ENCODE measurements around the gene PACRG.

The PACRG gene

DNA sequence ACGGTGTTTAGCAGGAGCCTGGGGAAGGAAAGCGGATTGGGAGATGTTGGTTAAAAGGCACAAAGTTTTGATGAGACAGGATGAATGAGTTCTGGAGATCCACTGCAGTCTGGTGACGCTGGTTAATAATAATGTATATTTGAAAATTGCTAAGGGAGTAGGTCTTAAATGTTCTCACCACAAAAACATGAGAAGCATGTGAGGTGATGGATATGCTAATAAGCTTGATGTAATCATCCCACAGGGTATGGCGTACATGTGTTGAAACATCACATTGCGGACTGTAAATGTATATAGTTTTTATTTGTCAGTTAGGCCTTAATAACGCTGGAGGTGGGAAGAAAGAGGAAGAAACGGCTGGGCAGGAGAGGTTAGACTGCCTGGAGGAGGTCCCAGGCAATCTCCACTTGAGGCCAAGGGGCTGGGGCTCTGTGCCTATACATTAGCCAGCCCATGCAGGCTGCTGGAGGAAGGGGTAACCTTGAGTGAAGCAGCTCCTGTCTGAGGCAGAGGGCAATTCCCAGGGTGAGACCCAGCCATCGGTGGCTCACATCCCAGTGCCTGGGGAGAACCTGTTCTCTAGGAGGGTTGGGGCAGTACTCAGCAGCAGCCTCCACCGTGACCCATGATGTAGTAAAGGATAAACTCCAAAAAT lies 498.5 kb downstream of the PACRG start:
- DNase-seq = no peak

DNA sequence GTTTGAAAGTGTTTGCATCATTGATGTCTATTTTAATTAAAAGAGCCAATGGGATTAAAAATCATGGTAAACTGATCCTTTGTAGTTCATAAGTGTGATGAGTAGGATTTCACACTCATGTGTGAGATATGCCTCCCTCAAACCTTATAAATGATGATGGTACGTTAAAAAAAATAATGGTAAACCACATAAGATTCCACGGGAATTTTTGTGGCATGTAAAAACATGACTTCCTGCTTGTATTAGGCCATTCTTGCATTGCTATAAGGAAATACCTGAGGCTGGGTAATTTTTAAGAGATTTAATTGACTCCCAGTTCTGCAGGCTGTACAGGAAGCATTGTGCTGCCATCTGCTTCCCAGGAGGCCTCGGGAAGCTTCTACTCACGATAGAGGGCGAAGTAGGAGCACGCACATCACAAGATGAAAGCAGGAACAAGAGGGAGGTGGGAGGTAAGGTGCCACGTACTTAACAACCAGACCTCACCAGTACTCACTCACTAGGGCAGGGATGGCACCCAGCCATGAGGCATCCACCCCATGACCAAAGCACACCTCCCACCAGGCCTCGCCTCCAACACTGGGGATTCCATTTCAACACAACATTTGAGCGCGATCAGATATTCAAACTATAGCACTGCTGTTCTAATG lies 499.2 kb downstream of the PACRG start:
- DNase-seq = no peak

DNA sequence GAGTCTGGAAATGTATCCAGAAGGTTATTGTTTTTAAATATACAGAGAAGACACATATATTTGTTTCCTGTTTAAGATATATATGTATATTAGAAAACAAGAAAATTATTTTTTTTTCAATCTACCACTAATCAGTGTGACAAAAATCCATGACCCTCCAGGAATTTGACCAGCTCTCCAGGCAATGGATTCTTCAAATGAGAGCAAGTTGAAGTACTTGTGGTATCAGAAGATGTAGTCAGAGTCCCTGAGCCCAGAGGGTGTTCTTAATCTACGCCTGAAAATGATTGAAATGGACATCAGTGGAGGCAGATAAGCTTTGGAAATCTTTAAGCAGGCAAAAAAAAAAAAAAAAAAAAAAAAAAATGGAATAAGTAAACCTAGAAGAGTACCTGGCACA lies 500.3 kb downstream of the PACRG start:
- DNase-seq = no peak

DNA sequence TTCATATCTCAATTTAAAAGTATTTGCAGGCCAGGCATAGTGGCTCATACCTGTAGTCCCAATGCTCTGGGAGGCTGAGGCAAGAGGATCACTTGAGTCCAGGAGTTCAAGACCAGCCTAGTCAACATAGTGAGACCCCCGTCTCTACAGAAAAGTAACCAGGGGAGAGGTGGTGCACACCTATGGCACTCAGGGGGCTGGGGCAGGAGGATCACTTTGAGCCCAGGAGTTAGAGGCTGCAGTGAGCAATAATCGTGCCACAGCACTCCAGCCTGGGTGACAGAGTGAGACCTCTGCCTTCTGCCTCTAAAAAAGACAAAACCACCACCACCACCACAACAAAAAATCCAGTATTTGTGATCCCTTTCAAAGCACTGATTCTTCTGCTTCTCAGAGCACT lies 501.3 kb downstream of the PACRG start:
- no peak for DNase-seq

DNA sequence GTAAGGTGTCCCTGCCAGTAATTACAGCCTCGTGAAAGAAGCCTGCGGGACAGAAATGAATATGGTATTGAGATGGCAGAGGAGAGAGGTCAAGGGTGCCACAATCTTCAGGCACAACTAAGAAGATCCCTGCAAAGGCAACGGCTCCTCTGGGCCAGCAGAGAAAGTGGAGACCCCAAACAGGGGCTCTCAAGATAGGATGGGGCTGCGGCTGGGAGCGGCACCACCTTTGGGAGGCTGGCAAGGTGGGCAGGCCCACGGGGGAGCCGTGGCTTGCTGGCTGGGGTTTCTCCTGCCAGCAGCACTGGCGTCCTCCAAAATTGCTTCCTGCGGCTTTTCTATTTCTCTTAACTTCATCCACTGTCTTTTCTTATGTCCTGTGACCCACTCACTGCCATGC lies 503.1 kb downstream of the PACRG start:
- no peak for DNase-seq

DNA sequence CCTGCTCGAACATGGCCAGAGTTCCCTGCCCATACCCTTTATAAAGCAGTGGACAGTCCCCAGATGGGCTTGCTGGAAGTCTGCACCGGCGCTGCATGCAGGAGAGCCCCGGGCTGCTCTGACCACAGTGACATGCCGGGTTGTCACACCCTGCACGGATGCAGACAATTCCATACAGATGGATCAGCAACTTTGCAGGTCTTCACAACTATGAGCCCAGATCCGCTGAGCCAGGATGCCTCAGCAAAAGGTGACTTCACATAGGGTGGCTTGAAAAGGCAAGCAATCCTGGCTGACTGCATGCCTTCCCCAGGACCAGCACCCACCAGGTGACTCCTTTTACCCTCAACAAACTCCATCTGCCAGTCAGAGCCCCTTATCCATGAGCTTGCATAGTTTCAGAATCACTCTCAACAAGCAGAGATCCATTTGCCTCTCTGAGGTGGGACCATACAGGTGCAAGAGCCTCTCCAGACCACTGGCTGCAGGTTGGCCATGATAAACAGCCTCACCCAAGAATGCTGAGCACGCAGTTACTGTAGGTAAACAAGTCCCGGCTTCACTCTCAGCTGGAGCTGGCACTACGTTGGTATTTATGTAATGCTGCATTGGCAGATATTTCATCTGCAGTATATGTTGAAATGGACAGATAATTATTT lies 503.7 kb downstream of the PACRG start:
- DNase-seq = no peak

DNA sequence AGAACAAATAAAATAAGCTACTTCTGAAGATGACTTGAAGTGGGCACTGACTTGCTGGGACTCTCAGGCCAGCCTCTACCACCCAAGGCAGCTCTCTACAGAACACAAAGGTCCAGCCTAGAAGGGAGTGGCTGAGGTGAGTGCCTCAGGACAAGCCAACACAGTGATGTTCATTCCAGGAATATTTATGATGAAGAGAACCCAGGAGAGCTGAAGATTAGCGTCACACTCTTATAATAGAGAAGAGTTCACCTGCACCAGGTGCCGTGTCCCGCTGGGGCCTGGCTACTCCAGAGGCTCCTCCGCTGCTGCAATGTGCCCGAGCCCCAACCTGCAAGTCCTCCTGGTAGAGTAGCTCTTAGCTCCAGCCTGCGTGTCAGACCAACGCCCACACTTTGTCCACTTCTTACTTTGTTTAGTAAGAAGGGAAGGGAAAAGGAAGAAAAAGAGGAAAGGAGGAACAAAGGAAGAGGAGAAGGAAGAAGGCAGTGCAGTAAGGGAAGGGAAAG lies 504.3 kb downstream of the PACRG start:
- DNase-seq = no peak

DNA sequence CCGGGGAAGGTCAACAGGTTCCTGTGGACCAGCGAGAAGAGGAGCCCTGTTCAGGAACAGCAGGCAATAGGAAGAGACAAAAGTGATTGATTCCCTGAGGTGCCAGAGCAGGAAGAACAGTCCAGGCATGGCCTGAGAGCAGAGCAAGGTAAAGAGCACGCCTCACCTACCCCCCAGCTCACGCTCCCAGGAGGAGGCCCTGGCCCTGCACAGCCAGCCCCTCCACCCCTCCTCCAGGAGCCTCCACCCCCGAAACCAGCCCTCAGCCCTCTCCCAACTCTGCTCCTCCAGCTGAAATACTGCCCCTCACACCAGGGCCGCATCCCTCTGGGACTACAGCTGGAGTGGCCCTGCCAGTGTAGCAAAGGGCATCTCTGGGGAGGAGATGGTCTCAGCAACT lies 504.9 kb downstream of the PACRG start:
- no peak for DNase-seq

DNA sequence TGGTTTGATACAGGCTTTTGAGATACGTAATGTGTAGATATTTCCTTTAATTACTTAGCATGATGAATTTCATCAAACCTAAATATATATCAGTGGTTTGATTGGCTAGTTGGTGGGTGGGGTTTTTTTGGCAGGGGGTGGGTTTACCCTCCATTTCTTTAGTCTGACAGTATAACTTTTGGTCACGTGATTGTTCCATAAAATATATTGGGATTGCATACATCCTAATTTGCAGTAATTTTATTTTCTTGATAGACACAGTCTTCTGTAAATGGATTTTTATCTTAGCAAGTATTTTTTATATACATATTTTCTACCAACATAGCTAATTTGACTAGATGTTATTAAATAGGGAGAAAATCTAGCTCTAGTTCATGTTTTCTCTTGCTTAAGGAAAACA lies 509.3 kb downstream of the PACRG start:
- no peak for DNase-seq

DNA sequence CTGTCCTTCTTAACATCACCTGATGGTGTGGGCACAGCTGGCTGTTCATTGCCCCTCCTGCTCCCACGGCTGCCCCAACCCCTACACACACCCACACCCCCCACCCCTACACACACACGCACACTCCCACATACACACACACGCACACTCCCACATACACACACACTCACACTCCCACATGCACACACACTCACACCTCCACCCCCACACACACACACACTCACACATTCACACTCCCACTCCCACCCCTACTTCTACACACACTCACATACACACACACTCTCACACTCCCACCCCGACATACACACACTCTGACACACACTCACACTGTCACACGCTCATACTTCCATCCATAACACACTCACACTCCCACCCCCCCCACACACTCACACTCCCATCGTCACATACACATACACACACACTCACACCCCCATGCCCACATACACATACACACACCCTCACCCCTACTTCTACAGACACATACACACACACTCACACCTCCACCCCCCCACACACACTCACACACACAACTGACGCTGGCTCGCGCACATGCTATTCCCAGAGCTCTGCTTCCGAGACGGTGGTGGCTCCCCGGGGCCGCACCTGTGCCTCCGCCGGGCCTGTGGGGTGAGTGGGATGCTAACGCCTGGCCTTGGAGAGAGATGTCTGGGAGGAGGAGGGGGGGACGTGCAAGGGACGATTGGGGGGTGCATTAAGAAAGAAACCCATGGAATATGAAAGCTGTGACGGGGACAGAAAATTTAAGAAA lies 512.0 kb downstream of the PACRG start:
- no peak for DNase-seq

DNA sequence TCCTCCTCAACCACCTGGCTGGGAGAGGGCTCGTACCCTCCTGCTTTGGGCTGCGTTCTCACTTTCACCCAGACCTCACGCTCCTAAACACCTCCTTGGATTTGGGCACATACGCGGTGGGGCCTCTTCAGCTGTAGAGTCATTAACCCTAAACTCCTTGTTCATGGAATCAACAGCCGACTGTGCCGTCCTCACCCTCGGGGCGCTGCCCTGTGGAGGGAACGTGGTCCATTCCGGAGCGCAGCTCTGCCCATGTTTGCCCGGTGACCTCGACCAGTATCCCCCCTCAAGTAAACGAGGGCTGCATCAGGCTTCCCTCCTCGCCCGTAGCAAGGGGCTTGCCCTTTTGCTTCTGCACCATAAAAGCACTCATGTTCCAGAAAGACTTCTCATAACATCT lies 512.8 kb downstream of the PACRG start:
- DNase-seq = no peak

DNA sequence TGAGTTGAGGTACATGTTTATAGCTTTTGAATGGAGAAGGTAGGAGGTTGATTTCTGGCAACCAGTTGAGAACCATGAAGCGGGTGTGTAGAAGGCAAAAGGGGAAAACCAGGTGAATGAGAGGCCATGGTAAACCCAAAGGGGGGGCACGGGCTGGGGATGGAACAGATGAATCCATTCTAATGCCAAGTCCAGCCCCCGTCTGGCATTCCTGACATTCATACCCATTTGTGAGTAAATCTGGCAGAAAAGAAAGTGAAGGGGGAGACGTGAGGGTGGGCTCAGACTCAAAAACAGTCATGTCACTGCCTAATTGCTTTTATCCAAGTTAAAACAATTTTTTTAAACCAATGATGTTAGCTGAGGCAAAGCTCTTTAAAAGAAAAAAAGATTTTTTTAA lies 513.9 kb downstream of the PACRG start:
- no peak for DNase-seq

DNA sequence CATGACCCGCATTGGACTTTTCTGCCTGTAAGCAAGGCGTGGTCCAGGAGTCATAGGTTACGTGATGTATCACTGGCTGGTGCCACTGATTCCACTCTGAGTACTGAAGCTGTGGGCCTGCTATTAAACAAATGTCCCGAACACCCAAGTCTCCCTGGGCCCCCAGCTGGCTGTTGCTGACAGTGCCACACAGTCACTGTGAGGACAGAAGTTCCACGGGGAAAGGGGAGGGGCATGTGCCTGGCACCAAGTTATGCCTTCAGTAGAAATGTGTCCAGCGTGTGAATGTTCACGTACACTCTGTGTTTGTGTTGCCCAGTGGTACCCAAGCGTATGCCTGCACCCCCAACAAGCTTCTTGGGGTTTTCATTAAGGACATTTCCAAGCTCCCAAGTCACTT lies 515.3 kb downstream of the PACRG start:
- DNase-seq = no peak

DNA sequence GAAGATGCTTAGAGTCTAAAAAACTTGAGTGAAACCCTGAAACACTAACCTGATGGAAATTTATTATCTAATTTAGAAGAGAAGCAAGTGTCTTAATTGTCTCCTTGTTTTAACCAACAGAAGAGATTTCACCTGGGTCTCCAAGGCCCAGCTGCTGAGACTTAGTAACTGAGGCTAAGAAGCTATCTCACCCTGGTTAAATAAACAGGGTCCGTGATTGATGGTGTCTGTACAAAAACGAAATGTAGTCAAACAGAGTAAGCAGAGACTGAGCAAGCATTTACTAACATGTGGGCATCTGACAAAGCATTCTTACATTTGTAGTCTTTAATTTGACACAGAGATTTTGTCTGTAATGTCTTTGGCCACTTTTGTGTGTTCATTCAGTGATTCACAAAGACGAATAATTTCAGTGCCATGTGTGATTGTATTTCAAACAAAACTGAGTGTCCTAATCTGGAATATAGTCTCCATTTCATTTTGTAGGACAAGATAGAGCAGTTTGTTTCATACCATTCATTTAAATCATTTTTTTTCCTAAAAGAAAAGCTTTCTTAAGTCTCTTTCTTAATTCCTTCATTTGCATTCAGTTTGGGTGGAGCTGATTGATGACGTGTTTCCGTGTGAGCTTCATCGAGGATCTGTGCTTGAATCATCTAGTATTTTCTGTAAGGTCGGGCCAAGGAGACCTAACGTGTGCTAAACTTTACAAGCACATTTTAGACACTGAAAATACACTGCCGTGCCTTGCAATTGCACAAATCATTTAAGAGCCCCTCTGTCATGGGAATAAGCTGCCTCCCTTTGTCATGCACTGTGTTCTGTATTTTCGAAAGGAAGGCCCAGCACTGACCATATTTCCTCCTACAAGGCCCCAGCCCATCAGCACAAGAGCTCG lies 516.2 kb downstream of the PACRG start:
- no peak for DNase-seq

DNA sequence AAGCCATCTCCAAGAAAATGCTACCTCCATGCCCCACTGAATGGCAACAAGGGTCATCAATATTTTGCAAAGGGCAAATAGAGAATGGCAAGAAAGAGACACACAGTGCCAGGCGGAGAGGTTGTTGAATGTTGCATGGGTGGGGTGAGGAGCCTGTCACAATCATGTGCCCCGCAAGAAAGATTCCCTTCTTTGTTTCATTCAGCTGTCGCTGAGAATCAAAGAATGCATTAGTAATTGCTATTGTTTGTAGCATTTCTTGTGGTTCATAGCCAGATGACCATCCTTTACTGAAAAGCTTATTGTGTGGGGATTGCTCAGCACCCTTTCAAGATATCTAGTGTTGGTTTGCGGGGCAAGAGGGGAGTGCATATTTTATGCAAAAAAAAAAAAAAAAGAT lies 520.3 kb downstream of the PACRG start:
- no peak for DNase-seq

DNA sequence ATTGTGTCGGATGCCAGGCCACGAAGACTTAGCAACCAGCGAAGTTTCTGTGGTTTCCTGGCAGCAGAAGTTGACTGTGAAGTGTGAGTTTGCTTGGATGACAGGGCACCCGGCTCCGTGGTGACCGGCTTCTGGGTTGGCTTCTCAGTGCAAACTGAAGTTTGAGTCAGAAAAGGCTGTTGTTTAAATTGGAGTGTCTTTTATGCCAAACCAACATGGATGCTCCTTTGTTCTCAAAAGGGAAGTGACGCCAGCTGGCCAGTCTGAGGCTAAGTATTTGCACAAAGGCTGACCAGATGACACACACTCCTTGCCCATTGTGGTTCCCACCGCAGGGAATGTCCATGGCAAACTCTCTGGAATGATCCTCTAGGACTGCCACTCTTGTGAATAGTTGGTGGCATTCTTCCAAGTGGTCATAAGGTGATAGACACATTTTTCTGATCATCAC lies 521.9 kb downstream of the PACRG start:
- no peak for DNase-seq

DNA sequence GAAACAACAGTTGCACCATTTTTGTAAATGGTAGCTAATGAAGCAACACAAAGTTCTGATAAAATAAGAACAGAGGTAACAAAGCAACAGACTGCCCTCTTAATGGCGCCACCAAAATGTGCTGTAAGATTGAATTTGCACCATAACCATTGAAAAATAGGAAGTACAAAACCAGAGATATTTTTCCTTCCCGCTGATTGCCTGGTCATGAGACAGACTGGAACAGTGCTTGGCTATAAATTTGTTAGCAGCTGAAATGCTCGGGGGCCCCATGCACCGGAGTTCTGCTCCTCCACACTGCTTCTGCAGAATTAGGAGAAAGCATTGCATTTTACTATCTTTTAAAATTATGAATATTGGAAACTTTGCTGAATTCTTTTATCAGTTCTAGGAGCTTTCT lies 522.3 kb downstream of the PACRG start:
- DNase-seq = no peak

DNA sequence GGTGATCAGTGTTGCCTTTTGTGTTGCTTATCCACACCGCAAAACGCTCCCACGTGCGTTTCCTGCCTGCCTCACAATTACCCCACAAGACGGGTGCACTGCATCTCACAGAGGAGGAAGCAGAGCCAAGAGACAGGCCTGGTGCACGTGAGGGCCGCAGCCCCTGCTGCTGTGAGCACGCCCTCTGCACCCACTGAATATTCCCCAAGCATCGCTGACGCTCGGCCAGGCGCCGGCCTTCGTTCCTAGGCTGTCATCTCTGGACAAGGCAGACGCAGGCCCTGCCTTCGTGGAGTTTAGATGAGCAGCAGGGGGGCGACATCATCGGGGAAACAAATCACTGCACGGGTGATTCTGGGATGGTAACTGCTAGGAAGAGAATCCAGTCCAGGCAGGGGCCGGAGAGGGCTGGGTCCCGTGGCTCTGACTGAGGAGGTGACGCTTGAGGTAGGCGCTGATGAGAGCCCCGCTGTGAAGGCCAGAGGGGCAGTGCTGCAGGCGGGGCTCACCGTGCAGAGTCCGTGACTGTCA lies 524.4 kb downstream of the PACRG start:
- DNase-seq = no peak

DNA sequence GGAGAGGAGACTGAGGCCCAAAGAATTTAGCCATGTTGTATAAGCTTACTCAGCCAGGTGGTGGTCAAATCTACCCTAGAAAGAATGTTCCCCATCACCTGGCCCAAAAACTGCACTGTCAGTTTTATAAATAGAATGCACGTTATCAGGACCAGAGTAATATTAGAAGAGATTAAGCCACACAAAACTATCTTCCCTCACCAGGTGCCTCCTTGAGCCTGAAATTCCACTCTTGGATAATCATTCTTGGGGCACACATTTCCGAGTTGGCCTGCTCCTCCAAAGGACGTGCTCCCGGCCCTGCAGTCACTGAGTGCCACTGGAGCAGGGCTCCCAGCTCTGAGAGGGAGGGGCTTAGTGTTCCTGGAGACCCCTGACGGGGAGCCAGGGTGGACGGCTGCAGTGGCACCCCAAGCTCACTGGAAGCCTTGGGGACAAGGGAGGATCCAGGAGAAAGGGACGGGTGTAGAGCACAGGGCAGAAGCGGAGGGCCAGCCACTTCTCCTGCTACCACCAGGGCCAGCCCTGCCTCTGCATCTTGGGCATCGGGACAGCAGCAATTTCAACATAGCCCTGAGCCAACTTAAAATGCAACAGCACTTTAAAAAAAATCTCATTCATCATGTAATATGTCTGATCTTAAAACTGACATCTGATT lies 525.9 kb downstream of the PACRG start:
- no peak for DNase-seq

DNA sequence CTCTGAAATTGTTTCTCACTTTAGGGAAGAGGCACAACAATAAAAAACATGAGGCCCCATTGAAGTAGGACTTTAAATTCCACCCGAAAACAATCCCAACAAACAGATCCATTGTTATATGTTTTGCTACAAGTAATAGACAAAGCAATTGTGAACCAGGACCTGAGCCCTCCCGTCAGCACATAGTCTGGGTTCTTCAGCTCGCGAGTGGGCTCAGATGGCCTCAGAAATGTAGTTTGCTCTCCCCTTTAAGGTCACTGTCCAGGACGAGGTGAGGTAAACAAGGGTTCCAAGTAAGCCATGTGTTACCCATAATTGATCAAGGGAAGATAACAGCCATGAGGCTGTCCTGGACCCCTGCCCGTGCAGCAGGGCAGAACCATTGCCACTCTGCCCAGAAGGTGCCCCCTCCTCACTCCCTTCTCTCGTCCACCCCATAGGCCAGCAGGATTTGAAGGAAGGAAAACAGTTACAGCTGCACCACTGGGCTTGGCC lies 526.6 kb downstream of the PACRG start:
- no peak for DNase-seq

DNA sequence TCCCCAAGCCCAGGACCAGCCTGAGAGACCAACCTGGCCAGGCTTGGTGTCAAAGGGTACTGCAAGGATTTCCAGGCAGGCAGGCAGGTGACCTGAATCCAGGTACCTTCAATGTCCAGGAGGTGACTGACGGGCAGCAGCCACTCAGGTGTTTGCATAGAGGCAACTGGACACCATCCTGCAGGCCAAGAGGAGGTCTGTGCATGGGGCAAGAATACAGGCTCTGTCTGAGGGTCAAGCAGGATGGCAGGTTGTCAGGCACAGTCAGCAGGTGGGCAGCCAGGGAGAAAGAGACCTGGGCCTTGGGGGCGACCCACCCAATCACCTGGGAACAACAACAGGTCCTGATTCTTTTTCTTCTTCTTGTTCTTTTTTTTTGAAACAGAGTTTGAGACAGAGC lies 527.5 kb downstream of the PACRG start:
- DNase-seq = no peak
